Aorta (tissue), 5 donors: ENCODE measurements around the gene MID2. TPM values are rescaled to one million over a fixed set of nuclear protein-coding genes. Genes with fewer than 3 reads are reported as not detected.

Experiments used
- ATAC-seq: fragments of 200-7000 bp; cut with Tn5 transposase; one replicate; pipeline ENCODE4 v1.9.1; 2022; ENCODE audit warnings: moderate library complexity; ENCODE audit not compliant: low FRiP score
- DNase-seq, 2 donors: peaks; one replicate each; pipeline ENCODE4 v3.0.0-alpha.2; 2020
- H3K27ac ChIP-seq, 2 donors: one replicate each; pipeline ENCODE4 v1.5.1; 2013; ENCODE audit warnings: low read length in 2 of 2, mild to moderate bottlenecking in 2 of 2, moderate library complexity in 2 of 2, control low read depth in 1 of 2, inconsistent platforms in 1 of 2, low read depth in 1 of 2
- H3K27me3 ChIP-seq, 2 donors: one replicate each; pipeline ENCODE4 v1.6.1; 2013; ENCODE audit warnings: control low read depth in 1 of 2, low read length in 1 of 2, mild to moderate bottlenecking in 1 of 2, moderate library complexity in 1 of 2; ENCODE audit not compliant: insufficient read depth in 2 of 2, control insufficient read depth in 1 of 2
- H3K36me3 ChIP-seq, 2 donors: one replicate each; pipeline ENCODE4 v1.6.1; 2013; ENCODE audit warnings: control low read depth in 1 of 2, low read length in 1 of 2, mild to moderate bottlenecking in 1 of 2; ENCODE audit not compliant: insufficient read depth in 2 of 2, control insufficient read depth in 1 of 2
- H3K4me1 ChIP-seq, 2 donors: one replicate each; pipeline ENCODE4 v1.6.1; 2013; ENCODE audit warnings: low read length in 2 of 2, control low read depth in 1 of 2, mild to moderate bottlenecking in 1 of 2, moderate library complexity in 1 of 2; ENCODE audit not compliant: insufficient read depth in 2 of 2, control insufficient read depth in 1 of 2
- H3K4me3 ChIP-seq, 2 donors: one replicate each; pipeline ENCODE4 v1.5.1; 2013; ENCODE audit warnings: low read length in 2 of 2, control low read depth in 1 of 2, mild to moderate bottlenecking in 1 of 2
- H3K9me3 ChIP-seq: one replicate; pipeline ENCODE4 v1.6.1; 2013; ENCODE audit warnings: mild to moderate bottlenecking, low read length; ENCODE audit not compliant: control insufficient read depth
- WGBS, 2 donors: extraction: QIAGEN DNeasy Blood & Tissue Kit; methylation state at CpG; one replicate each; pipeline ENCODE4 v1.1.7; 2013; 5-methylcytosine and 5-hydroxymethylcytosine counted together
- intact Hi-C, 2 donors: fragments of 100-400 bp; cut with DNase I; formaldehyde crosslinking; loops; one replicate each; pipeline versions ENCODE4 v1.14.2 to v1.15.0; 2022
- polyA plus RNA-seq, 2 donors: library from polyadenylated mRNA; stranded (reverse); fragments of 200-250 nt; gene quantifications; one replicate each; pipeline ENCODE4 v1.2.3, GENCODE V29; 2013
- total RNA-seq, 2 donors: library from RNA; stranded (reverse); fragmentation: NEBNext Ultra II Directional; extraction: Animal tissue kit (Norgen Biotek cat#: 25700); gene quantifications; one replicate each; pipeline ENCODE4 v1.2.1, GENCODE V29; 2021
- donor health status: healthy with polysubstance abuse.
- donor health status: Bipolar disorder and iron deficiency.
- donor health status: DM: no; HTN: no; CAD: no.
- donor health status: DM: no; HTN: no; CAD: no.
- donor health status: DM: yes; HTN: yes; CAD: no.

The MID2 gene
- total and polyA plus RNA-seq, 4 donors: 5.8 to 25.9 (median 14.8) TPM

- intact Hi-C loops: loop anchor here (5.0 to 10.0 kb wide), 3 partner anchors 232 to 899 kb away; no protein-coding TSS in a partner anchor
- Histone ChIP-seq H3K36me3 (no peaks in the 10 kb centered on the region), H3K9me3 (no peaks in the 10 kb centered on the region), H3K27me3 (no peaks in the 10 kb centered on the region), H3K27ac (no peak overlapping the region), H3K4me3 (no peak overlapping the region), H3K4me1 (no peaks in the 10 kb centered on the region)
- WGBS, 2 donors: 27 to 32% methylated on average over 4 of the region's 4 CpGs
- DNase-seq (no peak), ATAC-seq (peak; percentile 60)
Observed at GRCh38 chrX:107894038-107894437, 68.4 kb downstream of the MID2 start.

DNA sequence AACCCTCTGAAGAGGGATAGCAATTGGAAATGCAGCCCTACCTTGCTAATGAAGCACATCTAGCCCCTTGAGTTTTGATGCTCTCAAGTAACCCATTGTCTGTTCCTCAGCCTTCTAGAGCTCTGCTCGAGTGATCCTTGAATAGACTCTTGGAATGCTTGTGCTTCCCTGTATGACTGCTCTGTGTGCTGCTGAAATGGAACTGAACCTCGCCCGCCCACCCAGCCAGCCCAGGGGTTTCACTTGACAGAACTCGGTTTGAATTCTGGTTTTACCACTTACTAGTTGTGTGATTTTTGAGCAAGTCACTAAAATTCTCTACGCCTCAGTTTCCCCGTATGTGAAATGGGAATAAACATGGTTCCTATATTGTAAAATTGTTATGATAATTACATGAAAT, 77.1 kb downstream of the MID2 start:
- Histone ChIP-seq H3K27ac (no peak overlapping the region), H3K27me3 (no peaks in the 10 kb centered on the region), H3K36me3 (peaks cover 0 to 2% of the 10 kb centered on the region in 2 donors), H3K9me3 (no peaks in the 10 kb centered on the region), H3K4me1 (no peaks in the 10 kb centered on the region), H3K4me3 (no peak overlapping the region)
- DNase-seq: no peak
- intact Hi-C loops: no loop called here
- 68 to 92% methylated on average over 6 of the region's 6 CpGs for WGBS, 2 donors
- ATAC-seq: no peak

- WGBS, 2 donors: 73 to 79% methylated on average over 3 of the region's 3 CpGs
- intact Hi-C loops: no loop called here
- H3K36me3 ChIP-seq: peaks cover 0 to 2% of the 10 kb centered on the region in 2 donors
- no peaks in the 10 kb centered on the region for H3K4me1 ChIP-seq
- no peak for DNase-seq
- no peak overlapping the region for H3K4me3 ChIP-seq
- no peaks in the 10 kb centered on the region for H3K9me3 ChIP-seq
- no peak for ATAC-seq
- H3K27ac ChIP-seq: no peak overlapping the region
- no peaks in the 10 kb centered on the region for H3K27me3 ChIP-seq
Observed at GRCh38 chrX:107905366-107905765, 79.7 kb downstream of the MID2 start.

DNA sequence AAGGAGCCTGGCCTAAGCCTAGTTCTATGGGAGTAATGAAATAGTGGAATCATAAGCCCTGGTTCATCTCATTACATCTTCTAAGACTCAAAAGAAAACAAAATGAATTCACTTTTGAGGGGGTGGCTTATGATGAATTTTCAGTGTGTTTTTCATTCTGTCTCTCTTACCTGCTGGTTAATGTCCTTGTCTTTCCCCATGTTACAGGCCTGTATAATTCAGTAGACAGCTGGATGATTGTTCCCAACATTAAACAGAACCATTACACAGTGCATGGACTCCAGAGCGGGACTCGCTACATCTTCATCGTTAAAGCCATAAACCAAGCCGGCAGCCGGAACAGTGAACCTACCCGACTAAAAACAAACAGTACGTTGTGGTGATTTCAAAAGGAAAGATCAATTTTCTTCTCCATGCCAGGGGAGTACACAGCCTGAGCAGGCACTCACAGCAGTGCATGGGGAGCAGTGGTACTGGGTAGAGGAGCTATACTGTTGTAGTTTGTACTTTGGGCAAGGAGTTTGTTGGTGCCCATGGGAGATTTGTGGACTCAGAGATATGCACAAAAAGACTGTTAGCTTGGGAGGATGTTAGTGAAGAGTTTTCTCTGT, 98.6 kb downstream of the MID2 start:
- H3K27me3 ChIP-seq: no peaks in the 10 kb centered on the region
- intact Hi-C loops: no loop called here
- H3K4me3 ChIP-seq: no peak overlapping the region
- ATAC-seq: no peak
- no peaks in the 10 kb centered on the region for H3K4me1 ChIP-seq
- H3K36me3 ChIP-seq: peaks cover 3 to 5% of the 10 kb centered on the region in 2 donors
- H3K9me3 ChIP-seq: no peaks in the 10 kb centered on the region
- WGBS, 2 donors: 86 to 90% methylated on average over 7 of the region's 7 CpGs
- DNase-seq: no peak
- H3K27ac ChIP-seq: no peak overlapping the region

GRCh38 chrX:107934262-107934661, 108.6 kb downstream of the MID2 start:
- H3K9me3 ChIP-seq: no peaks in the 10 kb centered on the region
- WGBS, 2 donors: 67 to 81% methylated on average over 1 of the region's 1 CpG
- DNase-seq (no peak), ATAC-seq (no peak)
- no peaks in the 10 kb centered on the region for H3K4me1 ChIP-seq
- intact Hi-C loops: no loop called here
- H3K4me3 ChIP-seq: no peak overlapping the region
- no peaks in the 10 kb centered on the region for H3K36me3 ChIP-seq
- H3K27me3 ChIP-seq: no peaks in the 10 kb centered on the region
- H3K27ac ChIP-seq: no peak overlapping the region

- 42 to 45% methylated on average over 7 of the region's 7 CpGs for WGBS, 2 donors
- Histone ChIP-seq H3K4me1 (no peaks in the 10 kb centered on the region), H3K36me3 (no peaks in the 10 kb centered on the region), H3K9me3 (no peaks in the 10 kb centered on the region), H3K4me3 (no peak overlapping the region), H3K27ac (no peak overlapping the region), H3K27me3 (no peaks in the 10 kb centered on the region)
- intact Hi-C loops: no loop called here
- DNase-seq: no peak
- no peak for ATAC-seq
Observed at GRCh38 chrX:107935200-107935599, 109.5 kb downstream of the MID2 start.

DNA sequence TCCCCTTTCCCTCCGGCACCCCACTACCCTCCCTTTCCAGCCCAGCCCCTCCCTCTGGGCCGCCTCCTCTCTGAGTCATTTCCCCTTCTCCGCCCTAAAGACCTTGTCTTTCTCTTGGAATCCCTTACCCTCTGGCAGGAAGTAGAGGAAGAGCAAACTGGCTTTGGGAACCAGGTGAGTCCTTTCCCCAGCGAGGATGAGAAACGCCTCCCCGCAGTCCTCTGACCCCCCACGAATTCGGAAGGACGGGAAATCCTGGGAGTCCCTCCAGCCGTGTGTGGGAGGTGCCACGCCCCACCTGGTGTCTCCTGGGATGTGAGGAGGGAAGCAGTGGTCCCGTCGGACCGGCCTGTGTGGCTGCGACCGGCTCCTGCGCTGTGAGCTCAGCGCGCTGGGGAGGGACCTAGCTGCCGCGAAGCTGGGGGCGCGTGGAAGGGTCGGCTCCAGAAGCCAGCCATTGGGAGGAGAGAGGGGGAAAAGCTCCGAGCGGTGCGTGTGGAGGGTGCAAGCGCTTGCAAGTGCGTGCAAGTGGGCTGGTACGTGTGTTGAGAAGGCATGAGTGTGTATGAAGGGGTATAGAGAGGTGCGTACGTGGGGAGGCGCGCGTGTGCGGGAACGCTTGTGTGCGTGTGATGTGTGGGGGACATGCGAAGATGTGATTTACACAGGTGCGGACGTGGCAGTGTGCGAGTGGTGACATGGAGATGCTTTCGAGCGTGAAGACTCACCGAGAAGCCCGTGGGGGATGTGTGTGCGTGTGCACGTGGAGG, 110.2 kb downstream of the MID2 start:
- 8 to 34% methylated on average over 48 of the region's 48 CpGs for whole genome bisulfite sequencing, 2 donors
- no peaks in the 10 kb centered on the region for H3K27me3 ChIP-seq
- no peak for DNase-seq
- no peak overlapping the region for H3K27ac ChIP-seq
- H3K9me3 ChIP-seq: no peaks in the 10 kb centered on the region
- no peak for ATAC-seq
- intact Hi-C loops: no loop called here
- no peak overlapping the region for H3K4me3 ChIP-seq
- H3K36me3 ChIP-seq: no peaks in the 10 kb centered on the region
- no peaks in the 10 kb centered on the region for H3K4me1 ChIP-seq

DNA sequence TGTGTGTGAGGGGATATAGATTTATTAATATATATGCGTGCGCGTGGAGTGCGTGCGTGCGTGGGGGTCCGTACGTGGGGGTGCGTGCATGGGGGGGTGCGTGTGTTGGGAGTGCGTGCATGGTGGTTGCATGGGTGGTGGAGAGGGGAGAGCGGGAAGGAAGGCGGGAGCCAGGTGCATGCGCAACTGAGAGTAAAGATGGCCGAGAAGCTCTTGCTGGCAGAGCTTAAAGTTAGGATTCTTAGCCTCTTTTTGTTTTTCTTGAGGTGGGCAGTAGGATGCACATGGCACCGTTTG, 110.7 kb downstream of the MID2 start:
- Histone ChIP-seq H3K36me3 (no peaks in the 10 kb centered on the region), H3K27ac (no peak overlapping the region), H3K9me3 (no peaks in the 10 kb centered on the region), H3K4me1 (no peaks in the 10 kb centered on the region), H3K27me3 (no peaks in the 10 kb centered on the region), H3K4me3 (no peak overlapping the region)
- WGBS, 2 donors: 39 to 54% methylated on average over 16 of the region's 16 CpGs
- ATAC-seq (no peak), DNase-seq (no peak)
- intact Hi-C loops: no loop called here

GRCh38 chrX:107940095-107940494, 114.4 kb downstream of the MID2 start:
- no peak for ATAC-seq
- WGBS, 2 donors: 52 to 72% methylated on average over 3 of the region's 3 CpGs

More at GRCh38 chrX:107940095-107940494, 114.4 kb downstream of the MID2 start:
- no peak for DNase-seq
- intact Hi-C loops: no loop called here
- no peaks in the 10 kb centered on the region for H3K4me1 ChIP-seq
- H3K4me3 ChIP-seq: no peak overlapping the region
- no peaks in the 10 kb centered on the region for H3K9me3 ChIP-seq
- H3K27me3 ChIP-seq: no peaks in the 10 kb centered on the region
- H3K27ac ChIP-seq: no peak overlapping the region
- no peaks in the 10 kb centered on the region for H3K36me3 ChIP-seq
